HepG2 (cell line): ENCODE data around the gene MAST1. TPM values are rescaled to one million over a fixed set of nuclear protein-coding genes. Genes with fewer than 3 reads are reported as not detected.

Experiments
- DRAP1 ChIP-seq: IDR thresholded peaks from 2 replicates; pipeline ENCODE4 v1.6.1; 2016; ENCODE audit warnings: missing genetic modification reagents, missing compliant biosample characterization
- ERF ChIP-seq: IDR thresholded peaks from 2 replicates; pipeline ENCODE4 v1.6.1; 2018; ENCODE audit warnings: missing biosample characterization, missing genetic modification reagents
- HMGA1 ChIP-seq: sonication (generic); formaldehyde crosslinking; conservative IDR thresholded peaks from 2 replicates; pipeline ENCODE4 v1.4.0; 2020; ENCODE audit warnings: missing genetic modification reagents
- MED8 ChIP-seq: sonication (generic); formaldehyde crosslinking; IDR thresholded peaks from 2 replicates; pipeline ENCODE4 v1.8.1; 2023; ENCODE audit warnings: mild to moderate bottlenecking, missing genetic modification reagents; ENCODE audit not compliant: insufficient replicate concordance
- MTA3 ChIP-seq: sonication (generic); formaldehyde crosslinking; IDR thresholded peaks from 2 replicates; pipeline ENCODE4 v1.4.0; 2020; ENCODE audit warnings: missing genetic modification reagents
- MXD1 ChIP-seq: sonication (generic); formaldehyde crosslinking; IDR thresholded peaks from 2 replicates; pipeline ENCODE4 v1.4.0; 2020; ENCODE audit warnings: mild to moderate bottlenecking, missing genetic modification reagents
- POGZ ChIP-seq: sonication (generic); formaldehyde crosslinking; IDR thresholded peaks from 2 replicates; pipeline ENCODE4 v1.4.0; 2020; ENCODE audit warnings: mild to moderate bottlenecking, missing genetic modification reagents
- PRMT3 ChIP-seq: sonication (generic); formaldehyde crosslinking; IDR thresholded peaks from 2 replicates; pipeline ENCODE4 v1.8.1; 2022; ENCODE audit warnings: low read depth, mild to moderate bottlenecking, moderate library complexity, missing genetic modification reagents, borderline replicate concordance
- TCF12 ChIP-seq, 2 experiments: fragments of 450-650 bp in 1 of 2; sonication (generic) in 1 of 2; formaldehyde crosslinking in 1 of 2; IDR thresholded peaks; 2 replicates each; pipeline versions ENCODE4 v1.6.1 to v1.8.0; 2017 to 2022; ENCODE audit warnings: antibody characterized with exemption in 1 of 2, mild to moderate bottlenecking in 1 of 2, missing genetic modification reagents in 1 of 2, moderate library complexity in 1 of 2
- ZBTB1 ChIP-seq: sonication (generic); formaldehyde crosslinking; IDR thresholded peaks from 2 replicates; pipeline ENCODE4 v1.4.0; 2020; ENCODE audit warnings: missing genetic modification reagents, borderline replicate concordance
- ZC3H13 ChIP-seq: sonication (generic); formaldehyde crosslinking; IDR thresholded peaks from 2 replicates; pipeline ENCODE4 v1.8.1; 2023; ENCODE audit warnings: mild to moderate bottlenecking, missing genetic modification reagents, moderate library complexity
- ZFP36L1 ChIP-seq: sonication (generic); formaldehyde crosslinking; IDR thresholded peaks from 2 replicates; pipeline ENCODE4 v1.8.0; 2022; ENCODE audit warnings: mild to moderate bottlenecking, missing genetic modification reagents, moderate library complexity
- ZNF143 ChIP-seq: sonication (generic); formaldehyde crosslinking; IDR thresholded peaks from 2 replicates; pipeline ENCODE4 v1.4.0; 2020; ENCODE audit warnings: missing genetic modification reagents
- ZNF20 ChIP-seq: sonication (generic); formaldehyde crosslinking; IDR thresholded peaks from 2 replicates; pipeline ENCODE4 v1.4.0; 2020; ENCODE audit warnings: mild to moderate bottlenecking, moderate library complexity, missing genetic modification reagents
- ZNF382 ChIP-seq: sonication (generic); formaldehyde crosslinking; IDR thresholded peaks from 2 replicates; pipeline ENCODE4 v1.5.0; 2020; ENCODE audit warnings: missing genetic modification reagents, mild to moderate bottlenecking, borderline replicate concordance
- ZNF614 ChIP-seq: IDR thresholded peaks from 2 replicates; pipeline ENCODE4 v1.6.1; 2018; ENCODE audit warnings: missing biosample characterization, missing genetic modification reagents, inconsistent platforms, borderline replicate concordance
- ZNF883 ChIP-seq: sonication (generic); formaldehyde crosslinking; IDR thresholded peaks from 2 replicates; pipeline ENCODE4 v1.5.1; 2020; ENCODE audit warnings: mild to moderate bottlenecking, missing genetic modification reagents; ENCODE audit errors: not compliant biosample characterization
- polyA plus RNA-seq, 8 experiments: library from polyadenylated mRNA; depleted of rRNA in 3 of 8; stranded (reverse) in 7 of 8; unstranded in 1 of 8; fragments of >200 nt; fragmentation: Illumina TruSeq in 4 of 8; extraction: Trizol in 4 of 8; gene quantifications; 2 replicates each; pipeline versions ENCODE4 v1.2.1 to v1.2.3, GENCODE V29; 2011 to 2016; ENCODE audit warnings: low read depth in 4 of 8, missing spikeins in 1 of 8, mixed read lengths in 1 of 8; ENCODE audit not compliant: insufficient read depth in 1 of 8
- total RNA-seq, 5 experiments: library from RNA; depleted of rRNA; stranded (reverse); fragments of >200 nt; fragmentation: Illumina TruSeq; extraction: Trizol; gene quantifications; 2 replicates each; pipeline ENCODE4 v1.2.3, GENCODE V29; 2016; ENCODE audit warnings: low read depth in 1 of 5
- TF ChIP-seq, protein P1 (sequence below): IDR thresholded peaks from 2 replicates; pipeline ENCODE4 v1.6.1; 2016; ENCODE audit warnings: low read depth
- TF ChIP-seq, protein P2 (sequence below): sonication (generic); formaldehyde crosslinking; IDR thresholded peaks from 2 replicates; pipeline ENCODE4 v1.4.0; 2020; ENCODE audit warnings: mild to moderate bottlenecking, missing genetic modification reagents, borderline replicate concordance
- TF ChIP-seq, protein P3 (sequence below): sonication (generic); formaldehyde crosslinking; IDR thresholded peaks from 2 replicates; pipeline ENCODE4 v1.5.0; 2020; ENCODE audit warnings: mild to moderate bottlenecking, missing genetic modification reagents, borderline replicate concordance
- TF ChIP-seq, protein P4 (sequence below): sonication (generic); formaldehyde crosslinking; IDR thresholded peaks from 2 replicates; pipeline ENCODE4 v1.5.0; 2020; ENCODE audit warnings: missing genetic modification reagents

The MAST1 gene
- total and polyA plus RNA-seq, 2 of the 13 experiments (the other 11 are each of a cell fraction or from before 2014, with no cell fraction given), result 0.73 to 4.7 TPM

GRCh38 chr19:12801466-12802266 is 36.6 kb upstream of the MAST1 start, which contains the start of the genes PRDX2 and THSD8 (continued):
- no peak for TF ChIP-seq HMGA1 (CRISPR knock-in tag)
- TF ChIP-seq ZC3H13 (CRISPR knock-in tag), result peak; percentile 81
- TF ChIP-seq MXD1 (CRISPR knock-in tag), result 0 out of 2 replicates have a peak, but pooled peaks have one; percentile 8
- no peak for TF ChIP-seq ZNF382
- TF ChIP-seq ERF, result peak; percentile 60
- TF ChIP-seq ZNF614 (CRISPR knock-in tag), result 0 out of 2 replicates have a peak, but pooled peaks have one; percentile 28
- no peak for TF ChIP-seq MTA3 (CRISPR knock-in tag)
- TF ChIP-seq ZNF143 (CRISPR knock-in tag), result no peak; the same call in 1 of the 2 replicates
- TF ChIP-seq, protein P1, sequence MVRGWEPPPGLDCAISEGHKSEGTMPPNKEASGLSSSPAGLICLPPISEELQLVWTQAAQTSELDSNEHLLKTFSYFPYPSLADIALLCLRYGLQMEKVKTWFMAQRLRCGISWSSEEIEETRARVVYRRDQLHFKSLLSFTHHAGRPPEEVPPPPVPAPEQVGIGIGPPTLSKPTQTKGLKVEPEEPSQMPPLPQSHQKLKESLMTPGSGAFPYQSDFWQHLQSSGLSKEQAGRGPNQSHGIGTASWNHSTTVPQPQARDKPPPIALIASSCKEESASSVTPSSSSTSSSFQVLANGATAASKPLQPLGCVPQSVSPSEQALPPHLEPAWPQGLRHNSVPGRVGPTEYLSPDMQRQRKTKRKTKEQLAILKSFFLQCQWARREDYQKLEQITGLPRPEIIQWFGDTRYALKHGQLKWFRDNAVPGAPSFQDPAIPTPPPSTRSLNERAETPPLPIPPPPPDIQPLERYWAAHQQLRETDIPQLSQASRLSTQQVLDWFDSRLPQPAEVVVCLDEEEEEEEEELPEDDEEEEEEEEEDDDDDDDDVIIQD (CRISPR knock-in tag), result no peak
- TF ChIP-seq TCF12 (IDR thresholded peaks at IDR 0.05), result no peak
- 0 out of 2 replicates have a peak, but pooled peaks have one; percentile 30 for TF ChIP-seq TCF12 (CRISPR knock-in tag; IDR thresholded peaks at IDR 0.05)
- TF ChIP-seq DRAP1 (CRISPR knock-in tag), result peak; percentile 98
- TF ChIP-seq PRMT3 (CRISPR knock-in tag), result peak; percentile 55; the same call in 1 of the 2 replicates
- TF ChIP-seq ZFP36L1 (CRISPR knock-in tag), result 0 out of 2 replicates have a peak, but pooled peaks have one; percentile 37
- TF ChIP-seq MED8 (CRISPR knock-in tag), result no peak
- TF ChIP-seq ZNF883 (CRISPR knock-in tag), result peak; percentile 85
- TF ChIP-seq, protein P2, sequence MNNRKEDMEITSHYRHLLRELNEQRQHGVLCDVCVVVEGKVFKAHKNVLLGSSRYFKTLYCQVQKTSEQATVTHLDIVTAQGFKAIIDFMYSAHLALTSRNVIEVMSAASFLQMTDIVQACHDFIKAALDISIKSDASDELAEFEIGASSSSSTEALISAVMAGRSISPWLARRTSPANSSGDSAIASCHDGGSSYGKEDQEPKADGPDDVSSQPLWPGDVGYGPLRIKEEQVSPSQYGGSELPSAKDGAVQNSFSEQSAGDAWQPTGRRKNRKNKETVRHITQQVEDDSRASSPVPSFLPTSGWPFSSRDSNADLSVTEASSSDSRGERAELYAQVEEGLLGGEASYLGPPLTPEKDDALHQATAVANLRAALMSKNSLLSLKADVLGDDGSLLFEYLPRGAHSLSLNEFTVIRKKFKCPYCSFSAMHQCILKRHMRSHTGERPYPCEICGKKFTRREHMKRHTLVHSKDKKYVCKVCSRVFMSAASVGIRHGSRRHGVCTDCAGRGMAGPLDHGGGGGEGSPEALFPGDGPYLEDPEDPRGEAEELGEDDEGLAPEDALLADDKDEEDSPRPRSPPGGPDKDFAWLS (CRISPR knock-in tag), result no peak
- TF ChIP-seq, protein P3, sequence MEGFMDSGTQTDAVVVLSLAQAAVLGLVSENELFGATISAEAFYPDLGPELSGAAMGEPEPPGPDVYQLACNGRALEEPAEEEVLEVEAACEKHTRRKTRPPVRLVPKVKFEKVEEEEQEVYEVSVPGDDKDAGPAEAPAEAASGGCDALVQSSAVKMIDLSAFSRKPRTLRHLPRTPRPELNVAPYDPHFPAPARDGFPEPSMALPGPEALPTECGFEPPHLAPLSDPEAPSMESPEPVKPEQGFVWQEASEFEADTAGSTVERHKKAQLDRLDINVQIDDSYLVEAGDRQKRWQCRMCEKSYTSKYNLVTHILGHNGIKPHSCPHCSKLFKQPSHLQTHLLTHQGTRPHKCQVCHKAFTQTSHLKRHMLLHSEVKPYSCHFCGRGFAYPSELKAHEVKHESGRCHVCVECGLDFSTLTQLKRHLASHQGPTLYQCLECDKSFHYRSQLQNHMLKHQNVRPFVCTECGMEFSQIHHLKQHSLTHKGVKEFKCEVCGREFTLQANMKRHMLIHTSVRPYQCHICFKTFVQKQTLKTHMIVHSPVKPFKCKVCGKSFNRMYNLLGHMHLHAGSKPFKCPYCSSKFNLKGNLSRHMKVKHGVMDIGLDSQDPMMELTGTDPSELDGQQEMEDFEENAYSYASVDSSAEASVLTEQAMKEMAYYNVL (CRISPR knock-in tag), result no peak; the same call in 1 of the 2 replicates
- TF ChIP-seq ZBTB1 (CRISPR knock-in tag), result no peak
- TF ChIP-seq, protein P4, sequence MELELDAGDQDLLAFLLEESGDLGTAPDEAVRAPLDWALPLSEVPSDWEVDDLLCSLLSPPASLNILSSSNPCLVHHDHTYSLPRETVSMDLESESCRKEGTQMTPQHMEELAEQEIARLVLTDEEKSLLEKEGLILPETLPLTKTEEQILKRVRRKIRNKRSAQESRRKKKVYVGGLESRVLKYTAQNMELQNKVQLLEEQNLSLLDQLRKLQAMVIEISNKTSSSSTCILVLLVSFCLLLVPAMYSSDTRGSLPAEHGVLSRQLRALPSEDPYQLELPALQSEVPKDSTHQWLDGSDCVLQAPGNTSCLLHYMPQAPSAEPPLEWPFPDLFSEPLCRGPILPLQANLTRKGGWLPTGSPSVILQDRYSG, result no peak
- TF ChIP-seq ZNF20, result 0 out of 2 replicates have a peak, but pooled peaks have one; percentile 30
- TF ChIP-seq POGZ, result peak; percentile 51; the same call in 1 of the 2 replicates
